Measurements from ENCODE around the gene SCN11A. TPM values are rescaled to one million over a fixed set of nuclear protein-coding genes. Genes with fewer than 3 reads are reported as not detected.

Gene SCN11A
- total and polyA plus RNA-seq, 2 of the 13 experiments (the other 11 are each of a cell fraction or from before 2014, with no cell fraction given): 0.02 to 0.11 TPM

- TF ChIP-seq, protein P1, sequence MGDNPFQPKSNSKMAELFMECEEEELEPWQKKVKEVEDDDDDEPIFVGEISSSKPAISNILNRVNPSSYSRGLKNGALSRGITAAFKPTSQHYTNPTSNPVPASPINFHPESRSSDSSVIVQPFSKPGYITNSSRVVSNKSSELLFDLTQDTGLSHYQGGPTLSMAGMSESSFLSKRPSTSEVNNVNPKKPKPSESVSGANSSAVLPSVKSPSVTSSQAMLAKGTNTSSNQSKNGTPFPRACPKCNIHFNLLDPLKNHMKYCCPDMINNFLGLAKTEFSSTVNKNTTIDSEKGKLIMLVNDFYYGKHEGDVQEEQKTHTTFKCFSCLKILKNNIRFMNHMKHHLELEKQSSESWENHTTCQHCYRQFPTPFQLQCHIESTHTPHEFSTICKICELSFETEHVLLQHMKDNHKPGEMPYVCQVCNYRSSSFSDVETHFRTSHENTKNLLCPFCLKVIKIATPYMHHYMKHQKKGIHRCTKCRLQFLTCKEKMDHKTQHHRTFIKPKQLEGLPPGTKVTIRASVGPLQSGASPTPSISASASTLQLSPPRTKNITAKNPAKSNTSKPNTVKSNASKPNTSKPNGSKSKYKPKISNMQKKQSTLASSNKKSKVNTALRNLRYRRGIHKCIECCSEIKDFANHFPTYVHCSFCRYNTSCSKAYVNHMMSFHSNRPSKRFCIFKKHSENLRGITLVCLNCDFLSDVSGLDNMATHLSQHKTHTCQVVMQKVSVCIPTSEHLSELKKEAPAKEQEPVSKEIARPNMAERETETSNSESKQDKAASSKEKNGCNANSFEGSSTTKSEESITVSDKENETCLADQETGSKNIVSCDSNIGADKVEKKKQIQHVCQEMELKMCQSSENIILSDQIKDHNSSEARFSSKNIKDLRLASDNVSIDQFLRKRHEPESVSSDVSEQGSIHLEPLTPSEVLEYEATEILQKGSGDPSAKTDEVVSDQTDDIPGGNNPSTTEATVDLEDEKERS (CRISPR knock-in tag; IDR thresholded peaks at IDR 0.05): 0 out of 2 replicates have a peak, but pooled peaks have one; percentile 63
- peak; percentile 54; the same call in 1 of the 2 replicates for TF ChIP-seq MXD4 (CRISPR knock-in tag; IDR thresholded peaks at IDR 0.05)
- TF ChIP-seq ZNF577 (CRISPR knock-in tag; IDR thresholded peaks at IDR 0.05; ENCODE audit: borderline replicate concordance, low read depth): no peak
- TF ChIP-seq, protein P2, sequence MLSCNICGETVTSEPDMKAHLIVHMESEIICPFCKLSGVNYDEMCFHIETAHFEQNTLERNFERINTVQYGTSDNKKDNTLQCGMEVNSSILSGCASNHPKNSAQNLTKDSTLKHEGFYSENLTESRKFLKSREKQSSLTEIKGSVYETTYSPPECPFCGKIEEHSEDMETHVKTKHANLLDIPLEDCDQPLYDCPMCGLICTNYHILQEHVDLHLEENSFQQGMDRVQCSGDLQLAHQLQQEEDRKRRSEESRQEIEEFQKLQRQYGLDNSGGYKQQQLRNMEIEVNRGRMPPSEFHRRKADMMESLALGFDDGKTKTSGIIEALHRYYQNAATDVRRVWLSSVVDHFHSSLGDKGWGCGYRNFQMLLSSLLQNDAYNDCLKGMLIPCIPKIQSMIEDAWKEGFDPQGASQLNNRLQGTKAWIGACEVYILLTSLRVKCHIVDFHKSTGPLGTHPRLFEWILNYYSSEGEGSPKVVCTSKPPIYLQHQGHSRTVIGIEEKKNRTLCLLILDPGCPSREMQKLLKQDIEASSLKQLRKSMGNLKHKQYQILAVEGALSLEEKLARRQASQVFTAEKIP (CRISPR knock-in tag; IDR thresholded peaks at IDR 0.05; ENCODE audit: borderline replicate concordance): no peak
- TF ChIP-seq CCDC6 (CRISPR knock-in tag; IDR thresholded peaks at IDR 0.05): peak; percentile 88
- TF ChIP-seq, protein P3, sequence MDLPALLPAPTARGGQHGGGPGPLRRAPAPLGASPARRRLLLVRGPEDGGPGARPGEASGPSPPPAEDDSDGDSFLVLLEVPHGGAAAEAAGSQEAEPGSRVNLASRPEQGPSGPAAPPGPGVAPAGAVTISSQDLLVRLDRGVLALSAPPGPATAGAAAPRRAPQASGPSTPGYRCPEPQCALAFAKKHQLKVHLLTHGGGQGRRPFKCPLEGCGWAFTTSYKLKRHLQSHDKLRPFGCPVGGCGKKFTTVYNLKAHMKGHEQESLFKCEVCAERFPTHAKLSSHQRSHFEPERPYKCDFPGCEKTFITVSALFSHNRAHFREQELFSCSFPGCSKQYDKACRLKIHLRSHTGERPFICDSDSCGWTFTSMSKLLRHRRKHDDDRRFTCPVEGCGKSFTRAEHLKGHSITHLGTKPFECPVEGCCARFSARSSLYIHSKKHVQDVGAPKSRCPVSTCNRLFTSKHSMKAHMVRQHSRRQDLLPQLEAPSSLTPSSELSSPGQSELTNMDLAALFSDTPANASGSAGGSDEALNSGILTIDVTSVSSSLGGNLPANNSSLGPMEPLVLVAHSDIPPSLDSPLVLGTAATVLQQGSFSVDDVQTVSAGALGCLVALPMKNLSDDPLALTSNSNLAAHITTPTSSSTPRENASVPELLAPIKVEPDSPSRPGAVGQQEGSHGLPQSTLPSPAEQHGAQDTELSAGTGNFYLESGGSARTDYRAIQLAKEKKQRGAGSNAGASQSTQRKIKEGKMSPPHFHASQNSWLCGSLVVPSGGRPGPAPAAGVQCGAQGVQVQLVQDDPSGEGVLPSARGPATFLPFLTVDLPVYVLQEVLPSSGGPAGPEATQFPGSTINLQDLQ (CRISPR knock-in tag; IDR thresholded peaks at IDR 0.05): no peak
- TF ChIP-seq, protein P4, sequence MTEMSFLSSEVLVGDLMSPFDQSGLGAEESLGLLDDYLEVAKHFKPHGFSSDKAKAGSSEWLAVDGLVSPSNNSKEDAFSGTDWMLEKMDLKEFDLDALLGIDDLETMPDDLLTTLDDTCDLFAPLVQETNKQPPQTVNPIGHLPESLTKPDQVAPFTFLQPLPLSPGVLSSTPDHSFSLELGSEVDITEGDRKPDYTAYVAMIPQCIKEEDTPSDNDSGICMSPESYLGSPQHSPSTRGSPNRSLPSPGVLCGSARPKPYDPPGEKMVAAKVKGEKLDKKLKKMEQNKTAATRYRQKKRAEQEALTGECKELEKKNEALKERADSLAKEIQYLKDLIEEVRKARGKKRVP (CRISPR knock-in tag; IDR thresholded peaks at IDR 0.05): peak in 1 of 2 experiments; percentile 78; a peak in 2 of 4 replicates
- peak; percentile 47; the same call in 1 of the 2 replicates for TF ChIP-seq ISL2 (CRISPR knock-in tag; IDR thresholded peaks at IDR 0.05)
- TF ChIP-seq NR2C2 (CRISPR knock-in tag; IDR thresholded peaks at IDR 0.05; ENCODE audit: borderline replicate concordance): peak; percentile 89
- TF ChIP-seq KAT7 (CRISPR knock-in tag; IDR thresholded peaks at IDR 0.05; ENCODE audit: borderline replicate concordance): no peak; the same call in 1 of the 2 replicates
- TF ChIP-seq, protein P5, sequence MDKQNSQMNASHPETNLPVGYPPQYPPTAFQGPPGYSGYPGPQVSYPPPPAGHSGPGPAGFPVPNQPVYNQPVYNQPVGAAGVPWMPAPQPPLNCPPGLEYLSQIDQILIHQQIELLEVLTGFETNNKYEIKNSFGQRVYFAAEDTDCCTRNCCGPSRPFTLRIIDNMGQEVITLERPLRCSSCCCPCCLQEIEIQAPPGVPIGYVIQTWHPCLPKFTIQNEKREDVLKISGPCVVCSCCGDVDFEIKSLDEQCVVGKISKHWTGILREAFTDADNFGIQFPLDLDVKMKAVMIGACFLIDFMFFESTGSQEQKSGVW (CRISPR knock-in tag; IDR thresholded peaks at IDR 0.05; ENCODE audit: borderline replicate concordance): no peak; the same call in 1 of the 2 replicates
- peak; percentile 21; the same call in 1 of the 2 replicates for TF ChIP-seq BRCA1 (CRISPR knock-in tag; IDR thresholded peaks at IDR 0.05)
- TF ChIP-seq NAIF1 (CRISPR knock-in tag; IDR thresholded peaks at IDR 0.05; ENCODE audit: borderline replicate concordance): no peak
- peak; percentile 91 for TF ChIP-seq ZNF780A (CRISPR knock-in tag; IDR thresholded peaks at IDR 0.05)
- peak; percentile 60 for TF ChIP-seq TBL1XR1 (IDR thresholded peaks at IDR 0.05; ENCODE audit: borderline replicate concordance, low read length, partially characterized antibody)
- peak; percentile 70; the same call in 1 of the 2 replicates for TF ChIP-seq JUND (CRISPR knock-in tag; IDR thresholded peaks at IDR 0.05)
- no peak for TF ChIP-seq THAP8 (CRISPR knock-in tag; IDR thresholded peaks at IDR 0.05; ENCODE audit: borderline replicate concordance)
These were observed at the start of gene SCN11A, which contains the start of gene WDR48 (continued) for GRCh38 chr3:39051649-39052561.
